ENCODE results near the gene NPFF.

GRCh38 chr12:53481939-53482586, 25.2 kb downstream of the NPFF start:
- no peak for TF ChIP-seq CTCF (IDR thresholded peaks at IDR 0.05; ENCODE audit: low read depth, low read length, missing input control)
- TF ChIP-seq RAD21 (IDR thresholded peaks at IDR 0.05) = no peak
- TF ChIP-seq YY1 (IDR thresholded peaks at IDR 0.05) = no peak
- no peak for TF ChIP-seq GABPA (IDR thresholded peaks at IDR 0.05 in 1 of 2, conservative IDR thresholded peaks at IDR 0.05 in 1 of 2)
- TF ChIP-seq SP1 (IDR thresholded peaks at IDR 0.05) = no peak
- TF ChIP-seq ZBTB33 (IDR thresholded peaks at IDR 0.05) = no peak
- no peak for TF ChIP-seq ATF3 (IDR thresholded peaks at IDR 0.05)
- TF ChIP-seq RXRA (IDR thresholded peaks at IDR 0.05) = no peak
- no peak for TF ChIP-seq MAX (IDR thresholded peaks at IDR 0.05)
- TF ChIP-seq REST (IDR thresholded peaks at IDR 0.05) = no peak
- no peak for TF ChIP-seq EGR1 (IDR thresholded peaks at IDR 0.05; ENCODE audit: low read depth in 2 of 2)
- TF ChIP-seq JUND (IDR thresholded peaks at IDR 0.05) = no peak
- TF ChIP-seq NR2F2 (IDR thresholded peaks at IDR 0.05) = no peak

Data from liver (tissue), 3 donors.